HepG2 (cell line): ENCODE data around the gene ANAPC16. TPM values are rescaled to one million over a fixed set of nuclear protein-coding genes. Genes with fewer than 3 reads are reported as not detected.

Experiments
- ATAC-seq: fragments of 200-7000 bp; cut with Tn5 transposase; 3 replicates; pipeline ENCODE4 v1.9.1; 2020; ENCODE audit warnings: mild to moderate bottlenecking, moderate library complexity
- BruUV-seq: library from RNA; stranded (reverse); fragments of 400-500 nt; replicated peaks from 2 replicates; lab custom pipeline; 2021; lab: Mats Ljungman, UMichigan
- CTCF ChIA-PET: fragments of 300-600 bp; formaldehyde crosslinking; extraction: SDS; loops from one replicate; lab custom pipeline; 2021; ENCODE audit warnings: low total read pairs, inconsistent platforms, low intra/inter-chr PET ratio; lab: Yijun Ruan, JAX
- POLR2A ChIA-PET: fragments of 350-600 bp; sonication (Branson Sonifier 250); formaldehyde crosslinking; loops from one replicate; lab custom pipeline; 2020; ENCODE audit warnings: antibody characterized with exemption, inconsistent platforms; lab: Yijun Ruan, JAX
- DNase-seq: peaks from one replicate; pipeline ENCODE4 v3.0.0-alpha.2; 2015; ENCODE audit warnings: low spot score
- FAIRE-seq: peaks from 3 replicates; lab custom pipeline; 2011; peaks lifted over from hg19 to GRCh38; lab: Jason Lieb, UNC
- H2AFZ ChIP-seq: one replicate; pipeline ENCODE4 v1.6.1; 2011; ENCODE audit warnings: low read length, inconsistent platforms
- H3K27ac ChIP-seq: fragments of 300-600 bp; 3 replicates; pipeline ENCODE4 v1.8.0; 2011; ENCODE audit warnings: mixed run types, mild to moderate bottlenecking, mixed read lengths, low read length, inconsistent platforms; ENCODE audit not compliant: insufficient read depth; ENCODE audit errors: extremely low read length
- H3K27me3 ChIP-seq, 2 experiments: fragments of 200-600 bp in 1 of 2; 2 replicates in 1 of 2; 3 replicates in 1 of 2; pipeline versions ENCODE4 v1.6.0 to v1.8.0; 2011; ENCODE audit warnings: low read length in 2 of 2, mild to moderate bottlenecking in 2 of 2, moderate library complexity in 2 of 2, inconsistent platforms in 1 of 2; ENCODE audit not compliant: insufficient read depth in 2 of 2, control insufficient read depth in 1 of 2
- H3K36me3 ChIP-seq, 2 experiments: fragments of 200-600 bp in 1 of 2; replicated peaks in 1 of 2; 2 replicates in 1 of 2; 3 replicates in 1 of 2; pipeline versions ENCODE4 v1.5.1 to v1.8.0; 2011; ENCODE audit warnings: low read length in 2 of 2, inconsistent platforms in 1 of 2; ENCODE audit not compliant: insufficient read depth in 2 of 2, control insufficient read depth in 1 of 2
- H3K4me1 ChIP-seq: 2 replicates; pipeline ENCODE4 v1.5.1; 2012; ENCODE audit warnings: low read length, inconsistent platforms; ENCODE audit not compliant: insufficient read depth
- H3K4me2 ChIP-seq: 2 replicates; pipeline ENCODE4 v1.6.0; 2011; ENCODE audit warnings: low read depth, low read length, inconsistent platforms
- H3K4me3 ChIP-seq, 3 experiments: fragments of 200-600 bp in 1 of 3; sonication (generic), shearing (Covaris generic) in 1 of 3; replicated peaks in 1 of 3; 2 replicates each; pipeline ENCODE4 v1.5.1; 2011 to 2016; ENCODE audit warnings: low read length in 3 of 3, inconsistent platforms in 2 of 3, low read depth in 2 of 3, mild to moderate bottlenecking in 2 of 3, control low read depth in 1 of 3, mixed read lengths in 1 of 3; ENCODE audit not compliant: insufficient read depth in 1 of 3
- H3K79me2 ChIP-seq: one replicate; pipeline ENCODE4 v1.6.1; 2011; ENCODE audit warnings: low read length, inconsistent platforms; ENCODE audit not compliant: insufficient read depth
- H3K9ac ChIP-seq: 2 replicates; pipeline ENCODE4 v1.6.0; 2011; ENCODE audit warnings: mild to moderate bottlenecking, low read depth, low read length, inconsistent platforms; ENCODE audit not compliant: insufficient read depth
- H3K9me3 ChIP-seq: 2 replicates; pipeline ENCODE4 v1.5.1; 2012; ENCODE audit warnings: mild to moderate bottlenecking, low read length
- H4K20me1 ChIP-seq: 2 replicates; pipeline ENCODE4 v1.6.0; 2011; ENCODE audit warnings: inconsistent platforms, mild to moderate bottlenecking, low read length, moderate library complexity; ENCODE audit not compliant: insufficient read depth
- ASH2L ChIP-seq: fragments of 300-600, 200-600 bp; sonication (generic); IDR thresholded peaks from 2 replicates; pipeline ENCODE4 v1.7.0; 2017; ENCODE audit warnings: low read depth, mild to moderate bottlenecking, moderate library complexity, mixed read lengths, low read length; ENCODE audit not compliant: insufficient read length
- FOXO4 ChIP-seq: sonication (generic); formaldehyde crosslinking; conservative IDR thresholded peaks from 2 replicates; pipeline ENCODE4 v1.8.1; 2023; ENCODE audit warnings: missing genetic modification reagents
- HCFC1 ChIP-seq: fragments of 150-350 bp; IDR thresholded peaks from 2 replicates; pipeline ENCODE4 v1.6.1; 2014; ENCODE audit warnings: low read depth, low read length
- MAF1 ChIP-seq: sonication (generic); formaldehyde crosslinking; IDR thresholded peaks from 2 replicates; pipeline ENCODE4 v1.5.0; 2020; ENCODE audit warnings: missing genetic modification reagents, borderline replicate concordance
- MTA1 ChIP-seq: sonication (generic); formaldehyde crosslinking; IDR thresholded peaks from 2 replicates; pipeline ENCODE4 v1.4.0; 2020; ENCODE audit warnings: missing genetic modification reagents, mild to moderate bottlenecking, borderline replicate concordance
- PCBP2 ChIP-seq: fragments of 200-400 bp; formaldehyde crosslinking; optimal IDR thresholded peaks from 2 replicates; pipeline ENCODE3; 2018; ENCODE audit warnings: low read length, low read depth; ENCODE audit not compliant: poor library complexity, severe bottlenecking
- SMC3 ChIP-seq: IDR thresholded peaks from 2 replicates; pipeline ENCODE4 v1.6.1; 2011; ENCODE audit warnings: low read length, improper control_type of control experiment
- SRSF9 ChIP-seq: fragments of 200-400 bp; formaldehyde crosslinking; IDR thresholded peaks from 2 replicates; pipeline ENCODE4 v1.6.1; 2018; ENCODE audit warnings: borderline replicate concordance, mild to moderate bottlenecking, low read depth, low read length; ENCODE audit not compliant: insufficient read depth, poor library complexity, severe bottlenecking
- TRIM24 ChIP-seq: sonication (generic); formaldehyde crosslinking; IDR thresholded peaks from 2 replicates; pipeline ENCODE4 v1.8.0; 2022; ENCODE audit warnings: mild to moderate bottlenecking, missing genetic modification reagents
- ZKSCAN5 ChIP-seq: sonication (generic); formaldehyde crosslinking; IDR thresholded peaks from 2 replicates; pipeline ENCODE4 v1.5.1; 2020; ENCODE audit warnings: mild to moderate bottlenecking, missing genetic modification reagents
- ZNF224 ChIP-seq: sonication (generic); formaldehyde crosslinking; IDR thresholded peaks from 2 replicates; pipeline ENCODE4 v1.5.0; 2020; ENCODE audit warnings: mild to moderate bottlenecking, missing genetic modification reagents
- ZNF282 ChIP-seq: fragments of 450-650 bp; IDR thresholded peaks from 2 replicates; pipeline ENCODE4 v1.6.1; 2018; ENCODE audit not compliant: partially characterized antibody
- ZNF292 ChIP-seq: sonication (generic); formaldehyde crosslinking; IDR thresholded peaks from 2 replicates; pipeline ENCODE4 v1.8.1; 2022; ENCODE audit warnings: mild to moderate bottlenecking, low read depth, missing genetic modification reagents, borderline replicate concordance
- ZNF343 ChIP-seq: sonication (generic); formaldehyde crosslinking; IDR thresholded peaks from 2 replicates; pipeline ENCODE4 v1.4.0; 2020; ENCODE audit warnings: mild to moderate bottlenecking, missing genetic modification reagents
- ZNF546 ChIP-seq: sonication (generic); formaldehyde crosslinking; conservative IDR thresholded peaks from 2 replicates; pipeline ENCODE4 v1.8.1; 2023; ENCODE audit warnings: mild to moderate bottlenecking, missing genetic modification reagents
- ZNF589 ChIP-seq: sonication (generic); formaldehyde crosslinking; conservative IDR thresholded peaks from 2 replicates; pipeline ENCODE4 v1.8.0; 2022; ENCODE audit warnings: mild to moderate bottlenecking, moderate library complexity, missing genetic modification reagents
- ZNF724P ChIP-seq: sonication (generic); formaldehyde crosslinking; IDR thresholded peaks from 2 replicates; pipeline ENCODE4 v1.8.0; 2022; ENCODE audit warnings: missing genetic modification reagents, borderline replicate concordance
- WGBS: methylation state at CpG from one replicate; pipeline ENCODE4 v1.1.6; 2017; ENCODE audit warnings: low lambda C conversion rate; 5-methylcytosine and 5-hydroxymethylcytosine counted together
- in situ Hi-C: cut with HindIII; loops from 2 replicates; pipeline ENCODE4 v1.10.0; 2017; ENCODE audit warnings: low pct_unique_long_range_greater_than_20kb; ENCODE audit not compliant: extremely low pct_ligation_motif_present
- intact Hi-C: fragments of 100-400 bp; cut with micrococcal nuclease; formaldehyde crosslinking; loops from one replicate; pipeline ENCODE4 v1.10.0; 2022; ENCODE audit not compliant: unreplicated experiment
- polyA plus RNA-seq, 8 experiments: library from polyadenylated mRNA; depleted of rRNA in 3 of 8; stranded (reverse) in 7 of 8; unstranded in 1 of 8; fragments of >200 nt; fragmentation: Illumina TruSeq in 4 of 8; extraction: Trizol in 4 of 8; gene quantifications; 2 replicates each; pipeline versions ENCODE4 v1.2.1 to v1.2.3, GENCODE V29; 2011 to 2016; ENCODE audit warnings: low read depth in 4 of 8, missing spikeins in 1 of 8, mixed read lengths in 1 of 8; ENCODE audit not compliant: insufficient read depth in 1 of 8
- total RNA-seq, 5 experiments: library from RNA; depleted of rRNA; stranded (reverse); fragments of >200 nt; fragmentation: Illumina TruSeq; extraction: Trizol; gene quantifications; 2 replicates each; pipeline ENCODE4 v1.2.3, GENCODE V29; 2016; ENCODE audit warnings: low read depth in 1 of 5
- TF ChIP-seq, protein P1 (sequence below): IDR thresholded peaks from 2 replicates; pipeline ENCODE4 v1.6.1; 2016; ENCODE audit warnings: mild to moderate bottlenecking

Gene ANAPC16
- total and polyA plus RNA-seq, 2 of the 13 experiments (the other 11 are each of a cell fraction or from before 2014, with no cell fraction given) = 74.8 to 89.4 TPM

DNA sequence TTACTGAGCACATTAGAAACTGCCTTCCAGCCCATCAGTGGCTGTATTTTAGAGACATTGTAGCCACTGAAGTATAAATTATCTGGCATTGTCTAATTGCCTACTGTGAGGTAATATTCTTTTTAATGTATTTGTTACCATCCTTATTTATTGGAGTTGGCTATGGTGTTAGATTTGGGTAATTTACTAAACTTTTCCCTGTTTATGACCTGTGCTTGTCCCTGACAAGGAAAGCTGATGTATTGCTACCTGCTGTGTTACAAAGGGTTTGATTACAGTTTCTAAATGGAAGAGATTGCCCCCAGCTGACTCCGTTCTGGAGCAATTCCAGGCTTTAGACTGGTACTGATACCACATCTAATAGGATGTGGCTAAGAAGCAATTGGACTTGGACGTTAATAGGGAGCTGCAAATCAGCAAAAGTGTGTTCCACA, 12.5 kb downstream of the ANAPC16 start (continued):
- TF ChIP-seq SRSF9 (no peak), SMC3 (no peak), ZKSCAN5 (CRISPR knock-in tag) (no peak)

DNA sequence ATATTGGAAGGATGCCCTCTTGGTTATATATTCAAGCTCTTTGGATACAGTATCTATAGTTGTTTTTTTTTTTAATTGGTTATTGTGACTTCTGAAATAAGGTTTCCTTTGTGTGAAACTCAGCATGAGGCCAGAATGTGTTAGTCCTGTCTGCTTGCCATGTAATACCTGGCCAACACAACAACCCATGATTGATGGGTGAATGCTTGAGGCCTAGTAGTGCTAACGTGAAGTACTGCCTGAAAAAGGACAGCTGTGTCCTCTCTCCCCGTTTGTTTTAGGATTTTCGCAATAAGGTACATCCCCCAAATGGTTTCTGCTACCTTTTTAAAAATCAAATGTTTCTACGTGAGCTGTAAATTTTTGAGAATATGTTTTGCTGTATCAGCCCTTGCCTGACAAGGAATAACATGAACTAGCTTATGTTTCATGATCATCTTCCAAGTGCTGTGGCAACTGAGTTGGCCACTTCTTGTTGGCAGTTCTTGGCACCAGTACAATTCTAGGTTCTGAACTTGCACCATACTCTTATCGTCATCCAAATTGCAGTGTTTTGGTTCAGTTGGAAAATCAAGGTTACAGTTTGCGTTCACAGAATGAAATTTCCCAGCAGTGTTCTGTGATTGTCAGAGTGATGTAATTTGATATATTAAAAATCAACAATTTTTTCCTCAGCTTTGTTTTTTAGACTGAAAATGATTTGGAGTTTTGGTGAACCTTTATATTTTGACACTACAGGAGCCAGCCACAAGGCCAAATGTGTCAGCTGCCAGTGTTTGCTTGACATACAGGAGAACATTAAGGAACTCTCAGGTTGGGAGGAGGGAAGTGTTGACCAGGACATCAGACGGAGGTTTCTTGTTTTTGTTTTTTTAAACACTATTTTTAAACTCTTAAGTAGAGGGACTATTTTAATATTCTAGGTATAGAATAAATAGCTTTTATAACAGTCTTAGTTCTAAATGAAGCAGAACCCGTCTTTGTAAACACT, 13.7 kb downstream of the ANAPC16 start:
- in situ Hi-C loops = no loop called here
- 0 out of 2 replicates have a peak, but pooled peaks cover 13% of the 10 kb centered on the region for H3K4me1 ChIP-seq
- POLR2A ChIA-PET = interaction anchor here (0.8 to 1.7 kb wide), 3 partner anchors 7 to 44 kb away, joined by 3 to 4 read pairs (median 3); partner anchors contain the start of gene DDIT4
- H3K9me3 ChIP-seq = no peaks in the 10 kb centered on the region
- H3K4me2 ChIP-seq = no peak overlapping the region
- H3K4me3 ChIP-seq = no peak overlapping the region
- no peaks in the 10 kb centered on the region for H3K27me3 ChIP-seq
- no peak for ATAC-seq
- peaks cover 7 to 34% of the 10 kb centered on the region in 2 experiments; a peak in 4 of 5 replicates for H3K36me3 ChIP-seq
- H3K79me2 ChIP-seq = peaks cover 23% of the 10 kb centered on the region
- no peak overlapping the region for H3K27ac ChIP-seq
- TF ChIP-seq ZNF343 (CRISPR knock-in tag) (no peak), ZNF589 (CRISPR knock-in tag) (no peak), PCBP2 (no peak), FOXO4 (CRISPR knock-in tag) (no peak), ZNF292 (CRISPR knock-in tag) (no peak), MAF1 (CRISPR knock-in tag) (no peak), ZNF224 (no peak), ZNF546 (CRISPR knock-in tag) (no peak), ZNF282 (no peak), ASH2L (no peak), MTA1 (CRISPR knock-in tag) (no peak), HCFC1 (no peak), ZNF724P (no peak), TRIM24 (CRISPR knock-in tag) (no peak)
- TF ChIP-seq, protein P1, sequence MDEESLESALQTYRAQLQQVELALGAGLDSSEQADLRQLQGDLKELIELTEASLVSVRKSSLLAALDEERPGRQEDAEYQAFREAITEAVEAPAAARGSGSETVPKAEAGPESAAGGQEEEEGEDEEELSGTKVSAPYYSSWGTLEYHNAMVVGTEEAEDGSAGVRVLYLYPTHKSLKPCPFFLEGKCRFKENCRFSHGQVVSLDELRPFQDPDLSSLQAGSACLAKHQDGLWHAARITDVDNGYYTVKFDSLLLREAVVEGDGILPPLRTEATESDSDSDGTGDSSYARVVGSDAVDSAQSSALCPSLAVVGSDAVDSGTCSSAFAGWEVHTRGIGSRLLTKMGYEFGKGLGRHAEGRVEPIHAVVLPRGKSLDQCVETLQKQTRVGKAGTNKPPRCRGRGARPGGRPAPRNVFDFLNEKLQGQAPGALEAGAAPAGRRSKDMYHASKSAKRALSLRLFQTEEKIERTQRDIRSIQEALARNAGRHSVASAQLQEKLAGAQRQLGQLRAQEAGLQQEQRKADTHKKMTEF = no peak
- TF ChIP-seq, all 625 proteins: peak for 0
- H4K20me1 ChIP-seq = no peaks in the 10 kb centered on the region
- H2AFZ ChIP-seq = no peak overlapping the region
- no peak overlapping the region for H3K9ac ChIP-seq
- WGBS = 91% methylated on average over 8 of the region's 8 CpGs
- CTCF ChIA-PET = no interaction called here
- no peak for DNase-seq
- no peak for FAIRE-seq
- no TSS peak for BruUV-seq
- intact Hi-C loops = loop anchor here (10.0 kb wide), 2 partner anchors 95 to 105 kb away; no protein-coding TSS in a partner anchor
